ENCODE data around the gene GNAQ. TPM values are rescaled to one million over a fixed set of nuclear protein-coding genes. Genes with fewer than 3 reads are reported as not detected.
A peak's percentile ranks its signal among the peaks of the same experiment; 100 is the strongest.

Gene GNAQ
- total and polyA plus RNA-seq, 5 donors from 2014 or later, result 8.5 to 79.4 (median 17.4) TPM

GRCh38 chr9:78041971-78042370 is 10.4 kb upstream of the GNAQ start:
- Histone ChIP-seq H3K27ac (ENCODE audit: insufficient read depth, low read length, poor library complexity, severe bottlenecking) (no peak overlapping the region), H3K36me3 (ENCODE audit: control insufficient read depth, insufficient read depth, low read length) (no peaks in the 10 kb centered on the region), H3K4me1 (ENCODE audit: control insufficient read depth, insufficient read depth, low read length, poor library complexity, severe bottlenecking) (no peaks in the 10 kb centered on the region), H3K27me3 (ENCODE audit: control insufficient read depth, insufficient read depth, low read length) (peaks cover 4% of the 10 kb centered on the region), H3K9me3 (ENCODE audit: control insufficient read depth in 2 of 2, low read length in 2 of 2) (no peaks in the 10 kb centered on the region), H3K4me3 (ENCODE audit: low read depth, low read length) (no peak overlapping the region)
- Mint-ChIP-seq H3K27ac (no peak overlapping the region), H3K4me1 (no peaks in the 10 kb centered on the region), H3K9me3 (no peaks in the 10 kb centered on the region), H3K36me3 (no peaks in the 10 kb centered on the region), H3K27me3 (peaks cover 23% of the 10 kb centered on the region), H3K4me3 (no peak overlapping the region)
- ATAC-seq (ENCODE audit: low read depth in 2 of 2) (no peak), DNase-seq (no peak)

GRCh38 chr9:78040726-78041125 is 9.1 kb upstream of the GNAQ start:
- Histone ChIP-seq H3K4me3 (ENCODE audit: low read depth, low read length) (no peak overlapping the region), H3K27ac (ENCODE audit: insufficient read depth, low read length, poor library complexity, severe bottlenecking) (no peak overlapping the region), H3K27me3 (ENCODE audit: control insufficient read depth, insufficient read depth, low read length) (peaks cover 4% of the 10 kb centered on the region), H3K9me3 (ENCODE audit: control insufficient read depth in 2 of 2, low read length in 2 of 2) (no peaks in the 10 kb centered on the region), H3K4me1 (ENCODE audit: control insufficient read depth, insufficient read depth, low read length, poor library complexity, severe bottlenecking) (no peaks in the 10 kb centered on the region), H3K36me3 (ENCODE audit: control insufficient read depth, insufficient read depth, low read length) (no peaks in the 10 kb centered on the region)
- Mint-ChIP-seq H3K27me3 (peaks cover 19% of the 10 kb centered on the region), H3K27ac (no peak overlapping the region), H3K36me3 (no peaks in the 10 kb centered on the region), H3K4me3 (peak overlapping the region in 1 of 4 donors; percentile 44), H3K4me1 (peaks cover 0 to under 1% (median under 1%) of the 10 kb centered on the region in 4 donors), H3K9me3 (no peaks in the 10 kb centered on the region)
- DNase-seq (no peak), ATAC-seq (ENCODE audit: low read depth in 2 of 2) (no peak)

DNA sequence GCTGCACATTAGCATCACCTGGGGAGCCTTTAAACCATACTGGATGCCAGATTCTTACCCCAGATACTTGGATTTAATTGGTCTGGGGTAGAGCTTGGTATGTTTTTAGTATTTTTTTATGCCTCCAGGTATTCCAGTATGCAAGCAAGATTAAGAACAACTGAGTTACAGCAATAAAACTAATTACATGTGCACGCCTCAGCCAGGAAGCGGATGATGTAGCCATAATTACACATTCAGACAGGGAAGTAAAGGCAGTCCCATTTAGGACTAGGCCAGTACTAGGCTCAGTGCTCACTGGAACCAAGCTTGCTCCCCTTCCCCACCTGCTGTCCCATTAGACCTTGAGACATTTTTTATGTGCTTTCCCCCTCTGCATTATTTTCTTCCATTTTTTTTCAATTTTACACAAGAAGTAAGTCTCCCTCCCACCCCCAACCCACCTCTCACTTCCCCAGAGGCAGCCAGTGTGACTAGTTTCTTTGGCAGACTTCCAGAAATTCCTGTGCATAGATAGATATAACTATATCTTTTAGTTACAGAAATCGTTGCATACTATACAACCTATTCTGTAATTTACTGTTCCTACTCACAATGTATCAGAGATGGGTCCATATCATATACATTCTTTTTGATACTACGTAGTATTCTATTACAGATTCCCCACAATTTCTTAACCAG is 7.1 kb upstream of the GNAQ start:
- H3K27ac ChIP-seq (ENCODE audit: insufficient read depth, low read length, poor library complexity, severe bottlenecking), result no peak overlapping the region
- H3K4me3 Mint-ChIP-seq, result no peak overlapping the region
- DNase-seq, result no peak

DNA sequence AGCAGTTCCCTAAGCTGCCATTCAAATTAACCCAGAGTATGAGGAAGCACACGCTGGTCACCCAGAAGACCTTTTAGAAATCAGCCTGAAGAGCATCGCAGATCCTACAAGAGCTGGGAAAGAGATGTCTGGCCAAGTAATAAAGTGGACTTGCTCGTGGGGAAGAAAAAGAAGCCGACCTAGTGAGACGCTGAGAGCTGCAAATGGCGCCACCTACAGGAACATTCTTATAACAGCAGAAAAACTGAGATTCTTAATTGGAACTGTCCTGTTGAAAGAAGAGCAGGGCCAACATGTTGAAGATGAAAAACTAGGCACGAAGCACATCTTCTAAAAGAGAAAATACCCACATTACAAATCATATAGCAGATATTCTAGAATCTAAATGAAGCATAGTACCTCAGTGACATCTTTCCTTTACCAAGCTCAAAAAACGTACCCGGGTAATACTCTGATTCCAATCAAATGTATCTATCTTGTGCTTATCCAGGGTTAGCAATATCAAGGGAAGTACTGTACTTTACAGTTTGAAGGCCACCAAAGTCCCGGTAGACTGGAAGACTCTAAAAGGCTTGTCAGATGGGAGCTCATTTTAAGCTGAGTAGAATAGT is 3.9 kb upstream of the GNAQ start:
- no peaks in the 10 kb centered on the region for H3K27me3 Mint-ChIP-seq

More for the DNA sequence above, 7.1 kb upstream of the GNAQ start:
- H3K9me3 Mint-ChIP-seq, result no peaks in the 10 kb centered on the region
- peaks cover 6 to 20% (median 18%) of the 10 kb centered on the region in 4 donors for H3K4me1 Mint-ChIP-seq
- H3K27me3 Mint-ChIP-seq, result peaks cover 9% of the 10 kb centered on the region
- Histone ChIP-seq H3K4me1 (ENCODE audit: control insufficient read depth, insufficient read depth, low read length, poor library complexity, severe bottlenecking) (peaks cover 15% of the 10 kb centered on the region), H3K9me3 (ENCODE audit: control insufficient read depth in 2 of 2, low read length in 2 of 2) (no peaks in the 10 kb centered on the region), H3K27me3 (ENCODE audit: control insufficient read depth, insufficient read depth, low read length) (peaks cover 2% of the 10 kb centered on the region), H3K36me3 (ENCODE audit: control insufficient read depth, insufficient read depth, low read length) (no peaks in the 10 kb centered on the region), H3K4me3 (ENCODE audit: low read depth, low read length) (no peak overlapping the region)
- ATAC-seq (ENCODE audit: low read depth in 2 of 2), result no peak
- no peaks in the 10 kb centered on the region for H3K36me3 Mint-ChIP-seq
- H3K27ac Mint-ChIP-seq, result no peak overlapping the region

DNA sequence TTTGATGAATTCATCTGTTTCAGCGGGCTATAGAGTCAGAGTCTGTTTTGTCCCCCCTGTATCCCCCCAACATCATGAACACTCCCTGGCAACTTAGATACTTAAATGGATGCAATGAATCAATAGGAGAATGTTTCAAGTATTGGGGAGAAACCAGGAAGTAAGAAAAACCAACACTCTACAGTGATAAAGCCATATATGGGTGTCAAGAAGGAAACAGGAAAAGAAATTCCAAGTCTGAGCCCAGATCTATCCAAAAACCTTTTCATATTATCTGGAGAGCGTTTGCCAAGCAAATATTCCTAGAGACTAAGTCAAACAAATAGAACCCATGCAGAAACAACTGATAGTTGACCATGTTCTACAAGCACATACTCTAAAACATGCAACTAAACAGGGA is 2.3 kb upstream of the GNAQ start:
- peak overlapping the region; percentile 82 for H3K4me3 ChIP-seq (ENCODE audit: low read depth, low read length)
- H3K9me3 Mint-ChIP-seq, result no peaks in the 10 kb centered on the region
- no peaks in the 10 kb centered on the region for H3K27me3 Mint-ChIP-seq
- peaks cover 19 to 51% (median 41%) of the 10 kb centered on the region in 4 donors for H3K4me1 Mint-ChIP-seq
- peak overlapping the region in 2 of 3 donors; percentile 96 for H3K27ac Mint-ChIP-seq
- H3K36me3 ChIP-seq (ENCODE audit: control insufficient read depth, insufficient read depth, low read length), result no peaks in the 10 kb centered on the region
- H3K27me3 ChIP-seq (ENCODE audit: control insufficient read depth, insufficient read depth, low read length), result no peaks in the 10 kb centered on the region
- H3K4me1 ChIP-seq (ENCODE audit: control insufficient read depth, insufficient read depth, low read length, poor library complexity, severe bottlenecking), result peaks cover 47% of the 10 kb centered on the region
- H3K36me3 Mint-ChIP-seq, result no peaks in the 10 kb centered on the region
- ATAC-seq (ENCODE audit: low read depth in 2 of 2) (no peak), DNase-seq (no peak)
- peak overlapping the region in 2 of 4 donors; percentile 94 to 98 for H3K4me3 Mint-ChIP-seq
- H3K9me3 ChIP-seq (ENCODE audit: control insufficient read depth in 2 of 2, low read length in 2 of 2), result no peaks in the 10 kb centered on the region
- H3K27ac ChIP-seq (ENCODE audit: insufficient read depth, low read length, poor library complexity, severe bottlenecking), result peak overlapping the region; percentile 69

More for the DNA sequence above, 3.9 kb upstream of the GNAQ start:
- peak overlapping the region in 2 of 3 donors; percentile 62 to 96 for H3K27ac Mint-ChIP-seq
- ATAC-seq (ENCODE audit: low read depth in 2 of 2), result no peak
- H3K36me3 Mint-ChIP-seq, result no peaks in the 10 kb centered on the region
- no peaks in the 10 kb centered on the region for H3K9me3 Mint-ChIP-seq
- no peaks in the 10 kb centered on the region for H3K27me3 ChIP-seq (ENCODE audit: control insufficient read depth, insufficient read depth, low read length)
- peaks cover 12 to 35% (median 28%) of the 10 kb centered on the region in 4 donors for H3K4me1 Mint-ChIP-seq
- H3K4me3 ChIP-seq (ENCODE audit: low read depth, low read length), result peak overlapping the region; percentile 55
- peak overlapping the region; percentile 0 to 94 (median 26) for H3K4me3 Mint-ChIP-seq
- peak; percentile 38 to 87 (median 77) for DNase-seq
- no peaks in the 10 kb centered on the region for H3K9me3 ChIP-seq (ENCODE audit: control insufficient read depth in 2 of 2, low read length in 2 of 2)
- peaks cover 31% of the 10 kb centered on the region for H3K4me1 ChIP-seq (ENCODE audit: control insufficient read depth, insufficient read depth, low read length, poor library complexity, severe bottlenecking)
- peak overlapping the region; percentile 48 for H3K27ac ChIP-seq (ENCODE audit: insufficient read depth, low read length, poor library complexity, severe bottlenecking)
- no peaks in the 10 kb centered on the region for H3K36me3 ChIP-seq (ENCODE audit: control insufficient read depth, insufficient read depth, low read length)

GRCh38 chr9:78032730-78033457 is 1.3 kb upstream of the GNAQ start:
- H3K4me1 Mint-ChIP-seq, result peaks cover 24 to 57% (median 47%) of the 10 kb centered on the region in 4 donors
- Histone ChIP-seq H3K9me3 (ENCODE audit: control insufficient read depth in 2 of 2, low read length in 2 of 2) (no peaks in the 10 kb centered on the region), H3K4me1 (ENCODE audit: control insufficient read depth, insufficient read depth, low read length, poor library complexity, severe bottlenecking) (peaks cover 55% of the 10 kb centered on the region), H3K36me3 (ENCODE audit: control insufficient read depth, insufficient read depth, low read length) (no peaks in the 10 kb centered on the region), H3K4me3 (ENCODE audit: low read depth, low read length) (peak overlapping the region; percentile 82), H3K27ac (ENCODE audit: insufficient read depth, low read length, poor library complexity, severe bottlenecking) (peak overlapping the region; percentile 69), H3K27me3 (ENCODE audit: control insufficient read depth, insufficient read depth, low read length) (no peaks in the 10 kb centered on the region)
- no peaks in the 10 kb centered on the region for H3K9me3 Mint-ChIP-seq
- H3K36me3 Mint-ChIP-seq, result no peaks in the 10 kb centered on the region
- DNase-seq (peak in 2 of 3 donors; percentile 59 to 87), ATAC-seq (ENCODE audit: low read depth in 2 of 2) (peak; percentile 42 to 49)
- H3K4me3 Mint-ChIP-seq, result peak overlapping the region; percentile 94 to 98 (median 95)
- peak overlapping the region; percentile 96 to 99 (median 96) for H3K27ac Mint-ChIP-seq
- no peaks in the 10 kb centered on the region for H3K27me3 Mint-ChIP-seq

- Histone ChIP-seq H3K27ac (ENCODE audit: insufficient read depth, low read length, poor library complexity, severe bottlenecking) (peak overlapping the region; percentile 69), H3K4me3 (ENCODE audit: low read depth, low read length) (peak overlapping the region; percentile 82), H3K4me1 (ENCODE audit: control insufficient read depth, insufficient read depth, low read length, poor library complexity, severe bottlenecking) (peaks cover 55% of the 10 kb centered on the region), H3K9me3 (ENCODE audit: control insufficient read depth in 2 of 2, low read length in 2 of 2) (no peaks in the 10 kb centered on the region), H3K36me3 (ENCODE audit: control insufficient read depth, insufficient read depth, low read length) (no peaks in the 10 kb centered on the region), H3K27me3 (ENCODE audit: control insufficient read depth, insufficient read depth, low read length) (no peaks in the 10 kb centered on the region)
- peaks cover 24 to 64% (median 49%) of the 10 kb centered on the region in 4 donors for H3K4me1 Mint-ChIP-seq
- H3K27ac Mint-ChIP-seq, result peak overlapping the region; percentile 96 to 99 (median 96)
- ATAC-seq (ENCODE audit: low read depth in 2 of 2), result peak; percentile 9 to 34
- DNase-seq, result peak; percentile 61 to 81 (median 74)
- peak overlapping the region; percentile 94 to 98 (median 95) for H3K4me3 Mint-ChIP-seq
- H3K9me3 Mint-ChIP-seq, result no peaks in the 10 kb centered on the region
- no peaks in the 10 kb centered on the region for H3K27me3 Mint-ChIP-seq
- H3K36me3 Mint-ChIP-seq, result no peaks in the 10 kb centered on the region
Observed at GRCh38 chr9:78031893-78032729, 500 bp upstream of the GNAQ start.

Data from CD4-positive, CD25-positive, alpha-beta regulatory T cell (primary cell).